Esophagus mucosa (tissue), 1 donor: ENCODE data around the gene RUNX1. TPM values are rescaled to one million over a fixed set of nuclear protein-coding genes. Genes with fewer than 3 reads are reported as not detected.

Experiments
- ATAC-seq: fragments of 200-7000 bp; cut with Tn5 transposase; one replicate; pipeline ENCODE4 v1.9.1; 2020
- total RNA-seq: library from RNA; stranded (reverse); gene quantifications from one replicate; pipeline ENCODE4 v1.2.4, GENCODE V29; 2023
- donor health status: DM: yes; HTN: yes; CAD: no.

Gene RUNX1
- total RNA-seq, 1 donor from 2014 or later, result 18.3 TPM

DNA sequence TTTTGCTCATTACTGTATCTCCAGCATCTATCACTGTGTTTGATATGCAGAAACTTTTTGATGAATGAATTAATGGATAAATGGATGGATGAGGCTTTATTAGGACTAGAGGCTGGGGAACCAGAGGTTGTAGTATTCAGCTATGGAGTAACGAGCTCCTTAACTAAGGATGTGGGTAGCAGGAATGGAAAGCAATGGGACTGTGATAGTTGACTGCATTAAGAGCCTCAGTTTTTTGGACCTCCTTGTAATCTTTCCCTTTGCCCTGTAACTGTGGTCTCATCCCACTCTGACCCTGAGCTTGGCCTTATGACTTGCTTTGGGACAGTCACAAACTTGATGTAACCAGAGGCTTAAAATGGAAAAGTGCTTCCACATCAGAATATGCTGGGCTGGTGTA lies 9.0 kb upstream of the RUNX1 start:
- ATAC-seq, result no peak

DNA sequence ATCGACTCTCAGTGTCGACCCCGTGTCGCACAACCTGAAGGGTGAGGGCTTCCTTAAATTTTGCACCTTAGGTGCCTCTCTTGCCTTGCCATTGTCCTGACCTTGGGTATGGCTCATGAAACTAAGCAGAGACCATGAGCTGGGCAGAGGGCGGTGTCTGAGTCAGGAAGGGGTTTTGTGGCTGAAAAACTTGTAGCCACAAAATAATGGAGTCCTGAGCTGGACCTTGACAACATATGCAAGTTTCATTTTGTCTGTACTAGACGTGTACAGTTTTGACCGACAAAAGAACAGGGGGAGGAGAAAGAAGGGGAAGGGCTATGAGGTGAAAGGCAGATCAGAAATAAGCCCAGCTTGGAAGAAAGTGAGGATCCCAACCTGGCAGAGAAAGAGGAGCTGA lies 8.3 kb upstream of the RUNX1 start:
- ATAC-seq, result no peak

DNA sequence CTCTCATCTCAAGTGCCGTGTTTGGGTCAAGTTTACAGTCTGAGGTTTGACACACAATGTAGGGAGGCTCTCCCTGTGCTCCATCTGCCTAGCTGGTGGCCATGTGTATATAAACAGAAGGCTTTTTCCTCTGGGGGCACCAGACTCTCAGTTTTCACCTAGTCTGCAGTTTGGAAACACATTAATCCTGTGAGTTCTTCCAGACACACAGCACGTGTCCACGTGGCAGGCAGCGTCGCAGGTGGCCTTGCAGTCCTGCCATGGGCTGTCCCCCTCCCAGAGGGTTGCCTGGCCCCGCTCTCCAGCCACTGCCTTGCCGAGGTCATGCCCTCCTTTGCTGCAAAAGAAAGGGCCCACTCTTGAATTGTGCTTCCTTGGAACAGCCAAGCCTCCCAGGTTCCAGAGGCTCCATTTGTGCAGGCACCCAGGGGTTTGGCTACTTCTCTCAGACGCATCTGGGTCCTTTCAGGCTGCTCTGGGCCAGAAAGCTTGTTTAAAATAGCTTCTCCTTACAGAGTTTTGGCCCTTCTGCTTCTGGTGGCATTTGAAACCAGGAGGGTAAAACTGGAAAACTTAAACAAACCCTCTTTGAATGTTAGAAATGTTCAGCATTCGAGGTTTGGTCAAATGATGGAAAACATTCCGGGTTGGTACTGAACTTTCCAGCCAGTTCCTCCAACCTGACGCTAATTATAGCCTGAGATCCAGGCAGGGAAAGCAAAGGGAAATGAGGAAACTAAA lies 4.4 kb upstream of the RUNX1 start:
- no peak for ATAC-seq

DNA sequence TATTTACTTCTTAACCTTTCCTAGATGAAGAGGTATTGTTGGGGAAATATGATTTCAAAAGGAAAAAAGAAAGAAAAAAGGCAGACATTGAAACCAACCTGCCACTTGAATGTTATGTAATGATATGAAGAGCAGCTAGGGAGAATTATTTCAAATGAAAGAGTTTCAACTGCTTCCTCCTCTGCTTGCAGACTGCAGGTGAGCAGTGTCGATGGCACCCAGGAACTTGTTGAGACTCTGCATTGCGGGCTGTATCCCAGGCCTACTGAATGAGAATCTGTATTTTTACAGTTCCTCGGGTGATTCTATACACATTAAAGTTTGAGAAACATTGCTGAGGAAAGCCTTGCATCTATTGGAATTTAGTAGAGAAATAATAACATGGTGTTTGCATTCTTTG lies 3.7 kb upstream of the RUNX1 start:
- no peak for ATAC-seq

DNA sequence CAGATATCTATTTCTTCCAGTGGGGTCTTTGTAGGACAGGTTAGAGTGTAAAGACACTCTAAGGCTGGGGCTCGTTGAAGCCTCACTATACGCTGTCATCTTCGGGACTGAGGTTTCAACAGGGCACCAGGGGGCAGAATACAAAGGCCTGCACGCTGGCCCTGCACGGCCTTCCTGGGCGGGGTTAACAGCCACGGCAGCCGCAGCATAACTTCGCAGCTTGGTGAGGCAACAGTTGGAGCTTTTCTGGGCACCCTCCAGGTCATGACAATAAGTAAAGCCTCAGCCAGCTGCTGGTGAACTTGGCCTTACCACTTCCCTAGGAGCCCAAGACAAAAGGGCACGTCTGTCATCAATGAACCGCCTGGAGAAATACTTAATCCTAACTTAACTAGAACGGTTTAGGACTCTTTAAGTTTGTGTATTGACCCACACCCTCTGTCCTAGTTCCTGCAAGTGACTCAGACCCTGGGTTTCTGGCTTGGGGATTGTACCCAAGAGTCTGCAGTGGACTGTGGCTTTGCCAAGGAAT lies 2.3 kb upstream of the RUNX1 start:
- ATAC-seq, result peak; percentile 90

DNA sequence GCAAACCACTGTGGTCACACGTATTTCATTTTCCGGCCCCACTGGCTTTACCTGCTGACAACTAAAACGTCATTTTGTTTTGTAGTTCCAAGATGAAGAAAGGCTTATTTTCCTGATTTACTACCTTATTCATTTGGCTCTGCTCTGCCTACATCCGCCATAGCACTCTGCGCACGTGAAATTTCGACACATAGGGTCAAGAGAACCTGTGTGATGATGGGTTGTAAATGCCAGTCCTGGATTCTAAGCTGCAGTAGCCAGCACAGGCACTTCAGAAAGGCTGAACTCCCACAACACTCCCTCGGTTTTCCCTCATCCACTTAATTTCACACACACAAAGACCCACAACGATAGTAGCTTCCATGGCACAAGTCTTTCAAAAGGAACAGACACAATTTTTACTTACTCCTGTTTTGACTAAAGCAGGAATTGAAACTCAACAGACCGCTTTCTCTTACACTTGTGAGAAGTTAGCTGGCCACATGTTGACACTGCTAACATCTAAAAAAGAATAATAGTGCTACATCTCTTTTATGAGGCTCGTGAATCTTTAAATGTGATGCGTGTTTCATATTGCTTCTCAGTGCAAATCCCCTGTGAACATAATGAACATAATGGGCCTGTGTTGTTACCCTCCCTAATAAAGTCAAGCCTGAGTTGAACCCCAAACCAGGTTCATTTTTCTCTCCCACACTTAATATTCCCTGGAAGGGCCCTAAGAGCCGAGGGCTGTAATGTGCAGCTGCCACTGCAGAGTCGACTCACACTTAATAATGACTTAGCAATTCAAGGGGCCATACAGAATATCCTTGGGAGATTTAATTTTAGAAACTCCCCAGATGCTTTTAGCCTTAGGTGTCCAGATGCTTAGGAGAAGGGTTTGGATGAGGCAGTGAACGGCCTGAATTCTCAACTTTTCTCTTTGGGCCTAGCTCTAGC lies 1.5 kb upstream of the RUNX1 start:
- ATAC-seq, result no peak

DNA sequence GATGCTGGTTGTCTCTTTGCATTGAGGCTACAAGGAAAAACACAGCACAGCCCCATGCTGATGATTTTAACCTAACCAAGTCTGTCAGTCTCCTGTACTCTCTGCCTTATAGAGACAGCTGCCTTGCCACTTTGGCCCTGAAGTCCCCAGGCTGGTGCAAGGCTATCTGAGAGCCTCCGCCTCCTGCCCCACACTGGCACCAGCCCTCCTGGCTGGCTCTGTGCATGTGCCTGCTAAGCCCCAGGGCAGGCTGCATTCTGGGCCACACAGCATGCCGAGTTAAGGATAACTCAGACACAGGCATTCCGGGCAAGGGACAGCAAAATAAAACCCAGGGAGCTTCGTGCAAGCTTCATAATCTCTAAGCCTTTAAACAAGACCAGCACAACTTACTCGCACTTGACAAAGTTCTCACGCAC lies 910 bp downstream of the RUNX1 start:
- ATAC-seq, result no peak

DNA sequence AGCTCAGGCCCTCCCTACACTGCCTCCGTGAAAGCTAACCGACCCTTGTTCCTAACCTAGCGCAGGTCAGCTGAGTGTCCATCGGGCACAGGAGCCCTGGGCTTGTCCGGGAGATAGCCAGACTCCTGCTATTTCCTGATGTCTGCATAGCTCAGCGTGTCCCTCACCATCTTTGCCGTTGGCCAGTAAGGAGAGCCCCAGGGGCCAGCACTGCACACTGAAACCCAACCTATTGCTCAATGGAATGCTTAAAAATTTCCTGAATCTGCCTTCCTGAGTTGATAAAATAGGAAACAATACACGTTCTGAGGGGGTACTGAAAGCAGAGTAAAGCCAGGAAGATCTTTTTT lies 2.2 kb downstream of the RUNX1 start:
- no peak for ATAC-seq

DNA sequence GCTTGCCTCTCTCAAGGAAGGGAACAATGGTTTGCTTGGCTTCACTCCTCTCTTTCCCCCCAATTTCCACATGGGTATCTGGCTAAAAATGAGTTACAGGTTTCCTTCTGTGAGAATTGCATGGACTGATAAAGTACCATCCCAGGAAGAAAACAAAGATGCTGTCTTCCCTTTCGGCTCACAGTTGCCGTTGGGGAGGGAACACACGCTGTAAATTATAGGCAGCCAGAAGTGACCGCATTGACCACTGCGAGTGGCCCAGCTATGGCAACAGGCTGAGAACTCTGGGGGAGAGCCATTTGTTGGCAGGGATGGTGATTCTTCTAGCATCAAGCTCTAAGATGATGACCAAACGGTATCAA lies 2.9 kb downstream of the RUNX1 start:
- ATAC-seq, result no peak

DNA sequence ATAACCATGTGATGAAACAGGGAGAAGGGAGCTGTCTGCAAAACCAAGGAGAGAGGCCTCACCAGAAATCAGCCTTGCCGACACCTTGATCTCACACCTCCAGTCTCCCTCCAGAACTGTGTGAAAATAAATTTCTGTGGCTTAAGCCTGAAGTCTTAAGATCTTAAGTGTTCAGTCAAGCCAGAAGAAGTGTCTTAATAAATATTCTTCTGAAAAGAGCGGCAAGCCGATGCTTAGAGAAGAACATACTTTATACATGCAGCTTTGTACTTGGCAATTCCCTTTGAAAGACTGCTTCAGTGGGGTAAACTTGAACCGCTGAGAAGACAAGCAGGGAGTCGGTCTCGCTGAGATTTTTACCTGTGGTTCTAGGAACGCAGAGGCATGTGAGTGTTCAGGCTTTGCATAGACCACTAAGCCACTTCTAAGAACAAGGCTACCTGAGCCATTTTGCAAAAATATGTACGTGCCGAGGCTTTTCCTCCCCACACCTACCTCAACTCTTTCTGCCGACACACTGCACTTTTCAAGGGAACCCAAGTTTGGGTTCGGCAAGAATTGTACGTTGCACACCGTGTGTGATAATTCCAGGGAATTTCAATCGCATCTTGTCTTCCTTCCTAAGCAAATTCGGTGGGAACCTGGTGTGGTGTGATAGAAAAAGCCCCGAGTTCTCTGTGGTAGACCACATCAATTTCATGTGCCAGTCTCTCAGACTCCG lies 3.4 kb downstream of the RUNX1 start:
- ATAC-seq, result no peak

DNA sequence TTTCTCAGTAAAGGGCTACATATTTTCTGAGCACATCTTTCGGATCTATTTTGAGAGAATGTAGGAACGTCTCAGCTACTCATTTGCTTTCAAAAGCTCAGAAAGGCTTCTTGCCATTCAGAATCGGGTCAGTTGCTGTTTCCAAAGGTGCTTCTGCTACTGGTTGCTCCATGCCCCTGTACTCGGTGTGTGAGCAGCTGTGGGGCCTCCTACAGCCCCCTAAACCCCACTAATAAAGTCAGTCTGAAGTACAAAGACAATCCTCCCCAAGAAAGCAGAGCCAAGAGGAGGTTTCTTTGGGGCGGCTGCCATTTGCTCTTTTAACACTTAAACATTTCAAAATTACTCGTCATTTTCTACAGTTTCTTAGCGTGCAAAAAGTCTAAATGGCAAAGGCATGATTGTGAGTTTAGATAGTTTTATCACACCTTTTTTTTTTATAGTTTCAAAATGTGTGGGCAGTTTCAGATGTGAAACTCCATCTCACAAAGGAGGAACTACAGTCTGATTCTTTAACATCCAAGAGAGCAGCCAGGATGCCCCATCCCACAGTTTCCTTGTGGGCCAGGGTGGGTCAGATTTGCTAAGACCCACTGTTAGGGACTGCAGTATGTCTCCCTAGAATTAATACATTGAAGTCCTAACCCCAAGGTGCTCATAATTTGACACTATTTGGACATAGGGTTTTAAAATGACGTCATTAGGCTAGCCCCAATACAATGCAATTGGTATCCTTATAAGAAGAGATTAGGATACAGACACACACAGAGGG lies 4.1 kb downstream of the RUNX1 start:
- no peak for ATAC-seq

DNA sequence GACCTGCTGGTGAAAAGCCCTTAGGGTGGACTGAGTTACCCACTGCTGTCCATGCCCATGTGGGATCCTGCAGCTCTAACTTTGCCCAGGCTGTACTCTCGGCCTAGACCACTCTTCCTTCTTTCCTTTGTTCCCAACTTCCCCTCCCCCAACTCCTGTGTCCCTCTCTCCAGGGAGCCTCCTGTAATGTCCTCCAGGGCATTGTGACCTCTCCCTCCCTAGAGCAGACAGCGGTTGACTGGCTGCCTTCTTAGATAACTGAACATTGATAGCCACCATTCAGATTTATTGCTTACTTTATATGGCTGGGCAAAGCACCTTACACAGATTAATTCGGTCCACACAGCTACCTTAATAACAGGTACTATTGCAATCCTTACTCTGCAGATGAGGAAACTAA lies 5.0 kb downstream of the RUNX1 start:
- ATAC-seq, result no peak

DNA sequence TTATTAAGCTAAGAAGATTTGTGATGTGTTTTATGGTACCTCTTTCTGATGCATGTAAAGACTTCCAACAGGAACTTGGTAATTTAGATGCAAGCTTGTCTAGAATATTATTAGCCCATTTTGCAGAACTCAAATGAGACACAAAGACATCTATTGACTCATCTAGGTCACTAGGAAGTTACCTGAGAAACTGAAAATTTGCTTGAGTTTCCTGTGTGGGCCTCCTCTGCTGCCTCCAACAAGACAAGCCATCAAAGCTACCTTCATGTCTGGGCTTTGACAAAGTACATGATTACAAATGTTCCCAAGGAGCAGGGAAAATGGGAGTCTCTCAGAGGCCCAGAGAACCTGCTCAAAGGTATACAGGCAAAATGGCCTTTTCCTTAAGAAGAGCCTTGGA lies 5.6 kb downstream of the RUNX1 start:
- ATAC-seq, result no peak

DNA sequence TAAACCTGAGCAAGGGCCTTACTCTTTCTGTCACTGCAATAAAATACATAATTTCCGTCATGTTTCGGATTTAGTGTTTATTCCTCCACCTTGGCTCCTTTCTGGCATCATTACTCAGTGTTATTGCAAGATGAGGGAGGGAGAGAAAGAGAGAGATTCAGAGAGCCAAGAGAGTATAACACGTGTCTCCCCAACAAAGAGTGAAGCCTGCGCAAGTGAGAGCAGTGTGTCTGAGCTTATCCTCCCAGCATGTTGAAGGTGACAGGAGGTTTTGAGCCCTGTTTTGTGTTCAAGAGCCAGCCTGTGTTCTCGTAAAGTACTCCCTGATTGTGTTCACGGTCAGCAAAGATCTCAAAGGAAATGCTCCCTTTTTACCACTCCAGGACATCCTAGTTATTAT lies 6.3 kb downstream of the RUNX1 start:
- ATAC-seq, result no peak

DNA sequence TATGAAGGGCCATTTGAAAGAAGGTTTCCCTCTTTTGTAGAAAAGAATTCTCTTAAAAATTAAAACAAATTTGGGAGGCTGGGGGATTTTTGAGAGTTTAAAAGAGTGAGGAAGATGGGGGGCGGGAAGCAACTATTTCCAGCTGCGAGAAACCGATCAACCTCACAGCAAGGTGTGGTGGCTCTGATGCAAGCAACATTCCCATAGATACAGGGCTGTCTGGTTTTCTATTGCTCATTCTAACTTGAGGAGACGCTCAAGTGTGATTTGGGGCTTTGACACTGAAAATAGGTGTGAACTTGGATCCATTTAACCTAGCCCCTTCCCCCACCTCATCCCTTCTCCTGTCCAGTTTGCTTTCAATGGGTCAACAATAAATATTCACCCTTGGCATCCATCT lies 7.2 kb downstream of the RUNX1 start:
- no peak for ATAC-seq

DNA sequence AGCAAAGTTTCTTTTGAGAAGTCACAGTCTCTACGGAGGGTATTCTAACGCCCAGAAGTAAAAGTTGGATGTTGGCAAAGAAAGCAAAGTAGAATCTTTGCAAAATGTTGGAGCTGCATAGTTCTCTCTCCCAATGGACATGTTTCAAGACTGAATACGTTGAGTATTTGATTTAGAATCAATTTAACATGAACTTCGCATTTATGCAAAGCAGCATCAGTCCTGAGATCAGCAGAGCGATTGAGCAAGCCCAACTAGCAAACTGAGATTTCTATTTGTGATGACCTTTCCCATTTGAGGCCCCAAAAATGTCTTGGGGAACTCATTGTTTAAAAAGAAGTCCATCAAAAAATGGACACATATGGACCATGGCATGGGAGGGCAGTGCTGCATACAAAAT lies 8.0 kb downstream of the RUNX1 start:
- no peak for ATAC-seq

DNA sequence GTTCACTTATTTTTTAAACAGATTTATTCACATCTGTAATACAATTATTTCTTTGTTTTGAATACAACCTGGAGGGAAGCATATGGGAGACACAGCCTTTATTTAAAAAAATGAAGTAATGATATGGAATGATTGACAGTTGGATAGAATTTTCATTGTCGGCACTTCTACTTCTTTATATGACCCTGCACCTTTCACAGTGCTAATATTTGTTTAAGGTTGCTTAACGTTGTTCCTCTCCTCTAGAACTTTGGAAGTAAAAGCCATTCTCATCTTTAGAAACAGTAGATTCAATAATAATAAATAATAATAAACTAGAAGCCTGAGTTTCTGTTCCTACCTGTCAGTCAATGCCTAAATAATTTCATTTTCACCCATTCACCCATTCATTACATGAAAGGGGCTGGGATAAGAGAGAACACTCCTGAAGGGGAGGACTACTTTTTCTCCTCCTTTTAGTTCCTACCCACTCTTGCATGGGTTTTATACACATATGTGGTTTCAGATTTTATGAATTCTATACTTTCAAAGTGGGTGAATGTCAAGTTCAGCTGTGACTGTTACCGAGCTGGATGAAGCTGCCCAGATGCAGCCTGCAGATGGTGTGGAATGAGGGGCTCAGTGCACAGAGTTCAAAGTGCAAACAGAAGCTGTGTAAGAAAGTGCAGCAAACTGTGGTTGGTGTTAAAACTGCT lies 9.4 kb downstream of the RUNX1 start:
- ATAC-seq, result no peak

DNA sequence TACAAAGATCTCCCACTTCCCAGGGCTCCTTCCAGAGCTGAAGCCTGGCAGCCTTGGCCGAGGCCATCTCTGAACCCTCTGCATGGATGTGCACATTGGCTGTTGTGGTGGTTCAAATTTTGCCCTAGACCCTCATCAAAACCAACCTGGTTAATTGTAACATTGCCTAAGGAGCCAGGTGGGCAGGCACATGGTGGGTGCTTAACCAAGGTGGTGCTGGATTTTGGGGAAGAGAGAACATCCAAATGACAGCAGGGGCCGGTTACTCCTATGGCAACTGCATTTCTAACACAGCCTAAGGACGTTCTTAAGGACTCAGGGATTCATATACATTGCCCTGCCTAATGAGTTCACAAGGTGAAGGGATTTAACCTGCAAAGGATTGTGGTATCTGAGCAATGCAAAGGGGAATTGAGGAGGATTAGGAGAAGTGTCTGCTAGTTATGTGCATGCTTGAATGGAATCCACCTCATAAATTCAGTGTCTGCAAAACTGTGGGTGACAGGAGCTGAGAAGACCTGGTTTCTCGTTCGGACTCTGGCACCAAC lies 10.3 kb downstream of the RUNX1 start:
- no peak for ATAC-seq

DNA sequence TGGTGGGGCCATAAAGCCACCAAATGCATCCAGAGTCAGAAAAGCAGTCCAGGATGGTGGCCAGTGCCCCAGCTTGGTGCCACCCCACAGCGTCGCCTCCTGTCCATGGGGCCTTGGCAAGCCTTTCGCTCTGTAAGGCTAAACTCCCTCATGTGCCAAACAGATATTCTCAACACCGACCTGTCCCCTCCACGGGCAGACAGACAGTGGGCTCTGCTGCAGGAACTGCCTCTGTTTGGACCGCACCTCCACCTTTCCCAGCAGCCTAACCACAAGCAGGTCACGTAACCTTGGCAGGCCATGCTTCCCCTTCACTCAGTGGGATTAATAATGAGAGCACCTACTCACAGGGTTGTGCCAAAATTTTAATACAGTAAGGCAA lies 11.7 kb downstream of the RUNX1 start:
- no peak for ATAC-seq

DNA sequence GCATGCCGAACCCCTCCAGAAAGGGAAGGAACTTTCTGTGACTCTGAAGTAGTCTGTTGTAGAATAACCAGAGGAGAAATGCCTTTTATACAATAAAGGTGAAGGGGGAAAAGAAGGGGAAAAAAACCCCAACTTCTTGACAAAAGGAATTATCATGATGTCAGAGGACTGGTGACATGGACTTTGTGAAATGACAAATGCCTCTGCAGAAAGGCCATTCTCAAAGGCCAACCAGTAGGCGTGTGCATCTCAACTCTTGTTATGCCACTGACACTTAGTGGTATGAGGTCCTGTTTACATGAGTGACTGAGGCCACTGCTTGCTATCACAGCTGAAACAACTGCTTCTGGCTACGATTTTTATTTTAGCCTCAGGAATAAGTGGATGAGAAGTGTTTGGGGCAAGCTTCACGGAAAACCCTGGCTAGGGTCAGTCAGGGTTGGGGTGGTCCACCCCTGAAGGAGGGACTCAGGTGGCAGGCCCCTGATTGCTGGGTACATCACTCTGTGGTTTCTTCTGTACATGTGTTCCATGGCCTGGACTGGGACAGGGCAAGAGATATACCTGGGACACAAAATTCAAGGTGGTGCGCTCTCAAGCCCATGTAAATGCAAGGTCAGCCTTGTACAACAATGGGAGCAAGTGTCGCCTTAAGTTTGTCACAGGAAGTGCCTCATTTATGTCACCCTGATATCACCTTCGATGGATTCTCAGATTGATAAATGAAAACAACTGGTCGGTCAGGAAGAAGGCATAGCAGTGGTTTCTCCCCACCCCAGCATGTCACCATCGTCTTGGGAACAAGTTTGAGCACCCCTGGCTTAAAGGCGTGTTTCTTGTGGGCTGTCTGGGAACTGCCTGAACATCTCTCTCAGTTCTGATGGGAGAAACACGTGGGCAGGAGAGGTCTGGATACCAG lies 12.4 kb downstream of the RUNX1 start:
- no peak for ATAC-seq
